Loucy (cell line): ENCODE data around the gene CHMP1A.

Experiments used
- H2AFZ ChIP-seq: fragments of 200-600 bp; sonication (generic); 2 replicates; pipeline ENCODE4 v1.6.0; 2016; ENCODE audit warnings: antibody characterized with exemption, mild to moderate bottlenecking, low read length, moderate library complexity
- H3F3A ChIP-seq: fragments of 200-600 bp; 2 replicates; pipeline ENCODE4 v1.6.0; 2016; ENCODE audit warnings: antibody characterized with exemption, low read depth, mild to moderate bottlenecking
- H3K27me3 ChIP-seq: fragments of 200-600 bp; sonication (generic); 2 replicates; pipeline ENCODE4 v1.6.1; 2014; ENCODE audit warnings: low read length, mild to moderate bottlenecking; ENCODE audit not compliant: insufficient read depth, poor library complexity, severe bottlenecking
- H3K36me3 ChIP-seq: fragments of 200-600 bp; sonication (generic); 2 replicates; pipeline ENCODE4 v1.6.1; 2016; ENCODE audit warnings: low read length; ENCODE audit not compliant: insufficient read depth
- H3K4me1 ChIP-seq: fragments of 200-600 bp; sonication (generic); 2 replicates; pipeline ENCODE4 v1.5.1; 2014; ENCODE audit warnings: low read length, mild to moderate bottlenecking; ENCODE audit not compliant: insufficient read depth, poor library complexity, severe bottlenecking
- H3K4me2 ChIP-seq: fragments of 200-600 bp; sonication (generic); 2 replicates; pipeline ENCODE4 v1.6.0; 2014; ENCODE audit warnings: antibody characterized with exemption, low read length, low read depth, mild to moderate bottlenecking; ENCODE audit not compliant: poor library complexity, severe bottlenecking
- H3K4me3 ChIP-seq: fragments of 200-600 bp; sonication (generic); 2 replicates; pipeline ENCODE4 v1.5.1; 2014; ENCODE audit warnings: low read length, mild to moderate bottlenecking, mixed read lengths; ENCODE audit not compliant: poor library complexity, severe bottlenecking
- H3K79me2 ChIP-seq: fragments of 200-600 bp; sonication (generic); 2 replicates; pipeline ENCODE4 v1.6.1; 2014; ENCODE audit warnings: low read length; ENCODE audit not compliant: insufficient read depth
- H3K9ac ChIP-seq: fragments of 200-600 bp; sonication (generic); 2 replicates; pipeline ENCODE4 v1.6.0; 2014; ENCODE audit warnings: mild to moderate bottlenecking, low read depth, low read length, moderate library complexity; ENCODE audit not compliant: poor library complexity, severe bottlenecking
- H3K9me2 ChIP-seq: fragments of 200-600 bp; sonication (generic); replicated peaks from 2 replicates; pipeline ENCODE4 v1.6.1; 2016; ENCODE audit warnings: low read depth, low read length, mixed read lengths
- H3K9me3 ChIP-seq: fragments of 200-600 bp; sonication (generic); 2 replicates; pipeline ENCODE4 v1.6.1; 2014; ENCODE audit warnings: mild to moderate bottlenecking, antibody characterized with exemption, low read length, low read depth; ENCODE audit not compliant: insufficient read depth
- H4K20me1 ChIP-seq: fragments of 200-600 bp; sonication (generic); 2 replicates; pipeline ENCODE4 v1.6.0; 2014; ENCODE audit warnings: antibody characterized with exemption, low read length, mild to moderate bottlenecking; ENCODE audit not compliant: insufficient read depth, poor library complexity, severe bottlenecking
- EZH2phosphoT487 ChIP-seq: fragments of 200-600 bp; IDR thresholded peaks from 2 replicates; pipeline ENCODE4 v1.6.1; 2018; ENCODE audit warnings: antibody characterized with exemption, mild to moderate bottlenecking, moderate library complexity, borderline replicate concordance
- TF ChIP-seq, protein P1 (sequence below): fragments of 200-600 bp; sonication (generic); conservative IDR thresholded peaks from 2 replicates; pipeline ENCODE4 v1.5.1; 2014; ENCODE audit warnings: mild to moderate bottlenecking, antibody characterized with exemption, low read length

The CHMP1A gene

DNA sequence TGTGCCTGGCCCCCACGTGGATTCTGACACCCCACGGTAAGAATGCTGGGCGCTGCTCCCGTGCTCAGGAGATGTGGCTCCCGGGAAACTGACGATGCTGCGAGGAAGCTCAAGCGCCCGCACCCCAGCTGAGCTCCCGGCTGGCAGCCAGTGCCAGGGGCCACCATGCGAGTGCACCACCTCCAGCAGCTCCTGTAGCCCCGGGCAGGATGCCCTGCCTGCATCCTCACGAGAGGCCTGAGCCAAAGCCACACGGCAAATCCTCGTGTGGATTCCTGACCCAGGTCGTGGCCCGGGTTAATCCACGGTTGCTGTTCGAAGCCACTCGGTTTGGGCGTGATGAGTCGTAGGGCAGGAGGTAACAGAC lies 55.6 kb downstream of the CHMP1A start:
- H3K36me3 ChIP-seq: no peaks in the 10 kb centered on the region
- no peak overlapping the region for H2AFZ ChIP-seq
- no peaks in the 10 kb centered on the region for H3K27me3 ChIP-seq
- H3F3A ChIP-seq: no peaks in the 10 kb centered on the region
- H3K9me3 ChIP-seq: no peaks in the 10 kb centered on the region
- no peaks in the 10 kb centered on the region for H3K79me2 ChIP-seq
- peaks cover 9% of the 10 kb centered on the region for H3K4me1 ChIP-seq
- H3K4me3 ChIP-seq: no peak overlapping the region
- TF ChIP-seq EZH2phosphoT487: no peak
- TF ChIP-seq, protein P1, sequence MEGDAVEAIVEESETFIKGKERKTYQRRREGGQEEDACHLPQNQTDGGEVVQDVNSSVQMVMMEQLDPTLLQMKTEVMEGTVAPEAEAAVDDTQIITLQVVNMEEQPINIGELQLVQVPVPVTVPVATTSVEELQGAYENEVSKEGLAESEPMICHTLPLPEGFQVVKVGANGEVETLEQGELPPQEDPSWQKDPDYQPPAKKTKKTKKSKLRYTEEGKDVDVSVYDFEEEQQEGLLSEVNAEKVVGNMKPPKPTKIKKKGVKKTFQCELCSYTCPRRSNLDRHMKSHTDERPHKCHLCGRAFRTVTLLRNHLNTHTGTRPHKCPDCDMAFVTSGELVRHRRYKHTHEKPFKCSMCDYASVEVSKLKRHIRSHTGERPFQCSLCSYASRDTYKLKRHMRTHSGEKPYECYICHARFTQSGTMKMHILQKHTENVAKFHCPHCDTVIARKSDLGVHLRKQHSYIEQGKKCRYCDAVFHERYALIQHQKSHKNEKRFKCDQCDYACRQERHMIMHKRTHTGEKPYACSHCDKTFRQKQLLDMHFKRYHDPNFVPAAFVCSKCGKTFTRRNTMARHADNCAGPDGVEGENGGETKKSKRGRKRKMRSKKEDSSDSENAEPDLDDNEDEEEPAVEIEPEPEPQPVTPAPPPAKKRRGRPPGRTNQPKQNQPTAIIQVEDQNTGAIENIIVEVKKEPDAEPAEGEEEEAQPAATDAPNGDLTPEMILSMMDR: no peak
- H4K20me1 ChIP-seq: no peaks in the 10 kb centered on the region
- H3K9me2 ChIP-seq: no peaks in the 10 kb centered on the region
- H3K9ac ChIP-seq: no peak overlapping the region
- H3K4me2 ChIP-seq: peak overlapping the region; percentile 54

DNA sequence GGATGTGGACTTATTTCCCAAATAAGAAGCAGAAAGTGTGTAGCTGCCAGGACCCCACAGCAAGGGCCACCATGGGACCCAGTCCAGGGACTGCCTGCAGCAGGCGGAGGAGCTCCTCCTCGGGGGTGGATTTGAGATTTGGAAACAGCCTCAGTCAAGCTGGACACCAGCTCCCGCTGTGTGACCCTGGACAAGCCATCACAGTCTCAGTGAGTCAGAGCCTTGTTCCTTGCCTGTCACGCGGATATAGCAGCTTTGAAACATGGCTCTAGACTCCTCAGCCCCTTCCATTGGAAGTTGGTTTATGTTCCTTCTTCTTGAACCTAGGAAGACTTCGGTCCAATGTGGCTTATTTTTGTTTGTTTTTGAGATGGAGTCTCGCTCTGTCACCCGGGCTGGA lies 56.6 kb downstream of the CHMP1A start:
- Histone ChIP-seq H3K9ac (no peak overlapping the region), H3K4me3 (no peak overlapping the region), H3F3A (no peaks in the 10 kb centered on the region), H3K27me3 (no peaks in the 10 kb centered on the region), H3K9me3 (no peaks in the 10 kb centered on the region), H2AFZ (no peak overlapping the region), H3K4me1 (peaks cover 9% of the 10 kb centered on the region), H4K20me1 (no peaks in the 10 kb centered on the region), H3K9me2 (no peaks in the 10 kb centered on the region), H3K36me3 (no peaks in the 10 kb centered on the region), H3K4me2 (no peak overlapping the region), H3K79me2 (no peaks in the 10 kb centered on the region)
- TF ChIP-seq, protein P1: no peak
- no peak for TF ChIP-seq EZH2phosphoT487

DNA sequence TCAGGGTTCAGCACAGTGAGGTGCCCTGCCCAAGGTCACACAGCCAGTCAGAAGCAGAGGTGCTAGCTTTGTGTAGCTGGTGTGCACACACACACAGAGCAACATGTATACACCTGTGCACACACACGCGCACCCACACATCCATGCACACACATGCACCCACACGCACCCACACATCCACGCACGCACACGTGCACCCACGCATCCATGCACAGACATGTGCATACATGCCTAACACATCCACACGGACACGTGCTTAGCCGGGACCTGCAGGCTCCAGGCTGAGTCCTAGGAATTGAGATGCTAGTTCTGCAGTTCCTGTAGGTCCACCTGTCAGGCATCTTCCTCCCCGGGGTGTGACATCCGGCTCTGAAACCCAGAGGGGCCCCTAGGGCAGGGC lies 57.1 kb downstream of the CHMP1A start:
- no peak overlapping the region for H3K9ac ChIP-seq
- H3K79me2 ChIP-seq: no peaks in the 10 kb centered on the region
- peaks cover 9% of the 10 kb centered on the region for H3K4me1 ChIP-seq
- no peaks in the 10 kb centered on the region for H3K9me2 ChIP-seq
- no peaks in the 10 kb centered on the region for H3K36me3 ChIP-seq
- TF ChIP-seq, protein P1: no peak
- TF ChIP-seq EZH2phosphoT487: no peak
- H3K4me2 ChIP-seq: no peak overlapping the region
- no peaks in the 10 kb centered on the region for H3K9me3 ChIP-seq
- H3K27me3 ChIP-seq: no peaks in the 10 kb centered on the region
- no peaks in the 10 kb centered on the region for H4K20me1 ChIP-seq
- H2AFZ ChIP-seq: no peak overlapping the region
- no peaks in the 10 kb centered on the region for H3F3A ChIP-seq
- no peak overlapping the region for H3K4me3 ChIP-seq
